Tibial nerve (tissue), 4 donors: Measurements from ENCODE around the gene ISG20L2.

Experiments
- CTCF ChIP-seq, 5 experiments: fragments of 200-600 bp in 3 of 5; fragments of 450-650 bp in 2 of 5; sonication (generic) in 3 of 5; IDR thresholded peaks; one replicate each; pipeline ENCODE4 v1.5.1; 2016 to 2019; ENCODE audit warnings: antibody characterized with exemption in 5 of 5, mild to moderate bottlenecking in 3 of 5, moderate library complexity in 2 of 5
- EP300 ChIP-seq, 2 donors: sonication (generic); formaldehyde crosslinking; IDR thresholded peaks; one replicate each; pipeline ENCODE4 v1.6.1; 2017; ENCODE audit warnings: antibody characterized with exemption in 2 of 2, mild to moderate bottlenecking in 1 of 2

GRCh38 chr1:156750191-156750672, 21.7 kb upstream of the ISG20L2 start:
- TF ChIP-seq CTCF (IDR thresholded peaks at IDR 0.05) (no peak), EP300 (IDR thresholded peaks at IDR 0.05) (no peak)
